Ascending aorta (tissue), 2 donors: ENCODE data around the gene TNFSF15. TPM values are rescaled to one million over a fixed set of nuclear protein-coding genes. Genes with fewer than 3 reads are reported as not detected.

Source experiments
- DNase-seq, 2 donors: peaks; one replicate each; pipeline ENCODE4 v3.0.0-alpha.2; 2019; ENCODE audit warnings: low spot score in 2 of 2
- H3K27ac ChIP-seq, 2 donors: fragments of 200-600 bp; sonication (generic); one replicate each; pipeline ENCODE4 v1.5.1; 2016 to 2017; ENCODE audit warnings: mild to moderate bottlenecking in 1 of 2
- H3K27me3 ChIP-seq: fragments of 200-600 bp; sonication (generic); one replicate; pipeline ENCODE4 v1.5.1; 2017
- H3K36me3 ChIP-seq, 2 donors: fragments of 200-600 bp; sonication (generic); one replicate each; pipeline ENCODE4 v1.5.1; 2016
- H3K4me1 ChIP-seq, 2 donors: fragments of 200-600 bp; sonication (generic); one replicate each; pipeline ENCODE4 v1.5.1; 2016 to 2017; ENCODE audit warnings: mild to moderate bottlenecking in 1 of 2
- H3K4me3 ChIP-seq, 2 donors: fragments of 200-600 bp; sonication (generic); one replicate each; pipeline ENCODE4 v1.5.1; 2016 to 2017; ENCODE audit warnings: mild to moderate bottlenecking in 1 of 2
- H3K9me3 ChIP-seq, 2 donors: fragments of 200-600 bp; sonication (generic); one replicate each; pipeline ENCODE4 v1.5.1; 2016
- intact Hi-C: fragments of 100-400 bp; cut with DNase I; formaldehyde crosslinking; loops from one replicate; pipeline ENCODE4 v1.15.1; 2023
- total RNA-seq: library from RNA; depleted of rRNA; stranded (reverse); fragments of >200 nt; gene quantifications from one replicate; pipeline ENCODE4 v1.1.0, GENCODE V29; 2016
- TF ChIP-seq, protein P1 (sequence below), 3 experiments: fragments of 200-600 bp in 2 of 3; fragments of 450-650 bp in 1 of 3; sonication (generic) in 2 of 3; IDR thresholded peaks; one replicate each; pipeline ENCODE4 v1.5.1; 2016 to 2019; ENCODE audit warnings: antibody characterized with exemption in 3 of 3, mild to moderate bottlenecking in 1 of 3, moderate library complexity in 1 of 3

The TNFSF15 gene
- total RNA-seq, 1 donor from 2014 or later = under 0.01 TPM

DNA sequence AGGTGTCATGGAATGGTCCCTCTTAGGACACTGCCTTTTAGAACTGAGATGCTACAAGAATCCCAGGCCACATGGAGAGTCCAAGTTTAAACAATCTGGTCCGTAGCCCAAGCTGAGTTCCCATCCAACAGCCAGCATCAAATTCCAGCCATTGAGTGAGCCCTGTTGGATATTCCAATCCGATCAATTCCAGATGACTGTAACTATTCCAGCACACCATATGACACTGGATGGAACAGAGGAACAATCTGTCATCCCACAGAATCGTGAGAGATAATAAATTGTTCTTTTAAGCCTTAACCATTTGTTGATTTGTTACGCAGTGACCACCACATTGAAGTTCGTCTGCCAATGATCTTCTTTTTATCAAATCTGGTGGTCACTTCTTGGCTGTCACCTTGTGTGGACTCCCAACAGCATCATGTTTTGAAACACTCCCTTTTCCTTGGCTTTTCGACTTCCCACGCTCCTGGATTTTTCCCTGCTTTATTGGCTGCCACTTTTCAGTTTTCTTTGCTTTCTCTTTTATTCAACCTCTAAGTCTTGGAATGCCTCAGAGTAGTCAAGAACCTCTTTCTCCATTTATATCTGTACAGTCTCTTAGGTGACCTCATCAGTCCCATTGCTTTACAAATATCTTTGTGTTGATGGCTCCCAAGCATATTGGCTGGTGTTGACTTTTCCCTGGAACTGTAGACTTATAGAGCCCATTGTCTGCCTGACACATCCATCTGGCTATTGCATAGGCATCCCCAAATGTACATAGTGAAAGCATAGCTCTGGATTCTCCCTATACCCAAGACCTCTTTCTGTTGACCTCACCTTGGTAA, 46.1 kb downstream of the TNFSF15 start:
- no peak for DNase-seq
- no peaks in the 10 kb centered on the region for H3K36me3 ChIP-seq
- no peaks in the 10 kb centered on the region for H3K27me3 ChIP-seq
- no peaks in the 10 kb centered on the region for H3K4me1 ChIP-seq
- H3K27ac ChIP-seq = no peak overlapping the region
- TF ChIP-seq, protein P1, sequence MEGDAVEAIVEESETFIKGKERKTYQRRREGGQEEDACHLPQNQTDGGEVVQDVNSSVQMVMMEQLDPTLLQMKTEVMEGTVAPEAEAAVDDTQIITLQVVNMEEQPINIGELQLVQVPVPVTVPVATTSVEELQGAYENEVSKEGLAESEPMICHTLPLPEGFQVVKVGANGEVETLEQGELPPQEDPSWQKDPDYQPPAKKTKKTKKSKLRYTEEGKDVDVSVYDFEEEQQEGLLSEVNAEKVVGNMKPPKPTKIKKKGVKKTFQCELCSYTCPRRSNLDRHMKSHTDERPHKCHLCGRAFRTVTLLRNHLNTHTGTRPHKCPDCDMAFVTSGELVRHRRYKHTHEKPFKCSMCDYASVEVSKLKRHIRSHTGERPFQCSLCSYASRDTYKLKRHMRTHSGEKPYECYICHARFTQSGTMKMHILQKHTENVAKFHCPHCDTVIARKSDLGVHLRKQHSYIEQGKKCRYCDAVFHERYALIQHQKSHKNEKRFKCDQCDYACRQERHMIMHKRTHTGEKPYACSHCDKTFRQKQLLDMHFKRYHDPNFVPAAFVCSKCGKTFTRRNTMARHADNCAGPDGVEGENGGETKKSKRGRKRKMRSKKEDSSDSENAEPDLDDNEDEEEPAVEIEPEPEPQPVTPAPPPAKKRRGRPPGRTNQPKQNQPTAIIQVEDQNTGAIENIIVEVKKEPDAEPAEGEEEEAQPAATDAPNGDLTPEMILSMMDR (IDR thresholded peaks at IDR 0.05) = no peak
- H3K4me3 ChIP-seq = no peak overlapping the region
- intact Hi-C loops = no loop called here
- no peaks in the 10 kb centered on the region for H3K9me3 ChIP-seq

- no peaks in the 10 kb centered on the region for H3K36me3 ChIP-seq
- no peaks in the 10 kb centered on the region for H3K9me3 ChIP-seq
- H3K27me3 ChIP-seq = no peaks in the 10 kb centered on the region
- intact Hi-C loops = no loop called here
- no peak overlapping the region for H3K27ac ChIP-seq
- DNase-seq = no peak
- TF ChIP-seq, protein P1 (IDR thresholded peaks at IDR 0.05) = no peak
- H3K4me1 ChIP-seq = no peaks in the 10 kb centered on the region
- no peak overlapping the region for H3K4me3 ChIP-seq
These were observed 47.9 kb downstream of the TNFSF15 start for GRCh38 chr9:114757984-114758383.

GRCh38 chr9:114757395-114757794, 48.4 kb downstream of the TNFSF15 start:
- intact Hi-C loops = no loop called here
- no peak overlapping the region for H3K4me3 ChIP-seq
- TF ChIP-seq, protein P1 (IDR thresholded peaks at IDR 0.05) = no peak
- H3K27ac ChIP-seq = no peak overlapping the region
- no peaks in the 10 kb centered on the region for H3K27me3 ChIP-seq
- H3K36me3 ChIP-seq = no peaks in the 10 kb centered on the region
- no peak for DNase-seq
- no peaks in the 10 kb centered on the region for H3K4me1 ChIP-seq
- no peaks in the 10 kb centered on the region for H3K9me3 ChIP-seq

DNA sequence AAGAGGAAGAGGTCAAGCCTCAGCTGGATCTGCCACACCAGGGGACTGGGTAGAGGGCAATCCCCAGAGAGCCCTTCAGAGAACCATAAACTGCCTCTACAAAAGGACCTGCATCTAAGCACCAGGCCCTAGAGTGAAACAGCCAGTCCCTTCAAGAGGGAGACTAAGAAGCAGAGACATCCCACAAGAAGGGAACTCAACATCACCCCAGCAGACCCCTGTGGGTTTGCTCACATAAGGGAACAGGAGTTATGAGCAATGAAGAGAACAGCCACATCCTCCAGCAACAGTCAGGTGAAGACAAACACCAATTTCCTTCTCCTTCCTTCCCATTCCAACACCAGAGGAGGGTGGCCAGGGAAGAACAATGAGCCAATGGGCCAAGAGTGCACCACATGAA, 48.9 kb downstream of the TNFSF15 start:
- TF ChIP-seq, protein P1 (IDR thresholded peaks at IDR 0.05) = no peak
- no peaks in the 10 kb centered on the region for H3K27me3 ChIP-seq
- intact Hi-C loops = no loop called here
- no peak overlapping the region for H3K4me3 ChIP-seq
- no peak for DNase-seq
- H3K9me3 ChIP-seq = no peaks in the 10 kb centered on the region
- H3K4me1 ChIP-seq = no peaks in the 10 kb centered on the region
- no peak overlapping the region for H3K27ac ChIP-seq
- H3K36me3 ChIP-seq = no peaks in the 10 kb centered on the region

DNA sequence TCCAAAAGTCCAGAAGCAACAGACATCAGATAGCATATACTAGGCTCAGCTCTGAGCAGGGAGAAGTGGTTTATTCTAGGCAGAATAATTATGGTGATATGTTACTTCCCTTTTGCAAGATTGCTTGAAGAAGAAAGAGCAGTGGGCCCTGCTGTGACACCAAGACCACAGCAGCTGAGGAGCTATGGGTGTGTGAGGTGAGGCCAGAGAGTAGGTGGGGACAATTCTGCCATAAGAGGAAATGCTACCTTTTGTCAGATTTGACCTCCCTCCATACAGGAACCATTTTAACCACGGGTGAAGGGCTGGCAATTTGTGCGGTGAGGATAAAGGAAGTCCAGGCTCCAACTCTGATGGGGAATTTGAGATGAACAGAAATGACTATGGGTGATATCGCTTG, 51.3 kb downstream of the TNFSF15 start:
- intact Hi-C loops = no loop called here
- Histone ChIP-seq H3K27me3 (no peaks in the 10 kb centered on the region), H3K36me3 (no peaks in the 10 kb centered on the region), H3K4me1 (no peaks in the 10 kb centered on the region), H3K4me3 (no peak overlapping the region), H3K9me3 (no peaks in the 10 kb centered on the region), H3K27ac (no peak overlapping the region)
- DNase-seq = no peak
- TF ChIP-seq, protein P1 (IDR thresholded peaks at IDR 0.05) = no peak
